SK-MEL-5 (cell line): ENCODE data around the gene PRXL2B. TPM values are rescaled to one million over a fixed set of nuclear protein-coding genes. Genes with fewer than 3 reads are reported as not detected.
A peak's percentile ranks its signal among the peaks of the same experiment; 100 is the strongest.
"Not testable (repeated sequence)": the region's sequence is repeated elsewhere in the genome, so short reads cannot be mapped to it uniquely, and the experiment has no call there.

ENCODE experiments used
- DNase-seq: peaks from one replicate; pipeline ENCODE4 v3.0.0-alpha.2; 2016; ENCODE audit warnings: low read depth, low spot score
- in situ Hi-C: cut with HindIII; loops from 2 replicates; pipeline ENCODE4 v1.10.0; 2016; ENCODE audit warnings: low sequenced_read_pairs, high pct_unique_total_duplicates, low pct_unique_long_range_greater_than_20kb
- total RNA-seq: library from RNA; depleted of rRNA; stranded (reverse); fragments of >200 nt; shearing (Covaris generic); gene quantifications from 2 replicates; pipeline ENCODE4 v1.2.3, GENCODE V29; 2014

Gene PRXL2B
- total RNA-seq, 1 experiment from 2014 or later = 11.4 TPM

DNA sequence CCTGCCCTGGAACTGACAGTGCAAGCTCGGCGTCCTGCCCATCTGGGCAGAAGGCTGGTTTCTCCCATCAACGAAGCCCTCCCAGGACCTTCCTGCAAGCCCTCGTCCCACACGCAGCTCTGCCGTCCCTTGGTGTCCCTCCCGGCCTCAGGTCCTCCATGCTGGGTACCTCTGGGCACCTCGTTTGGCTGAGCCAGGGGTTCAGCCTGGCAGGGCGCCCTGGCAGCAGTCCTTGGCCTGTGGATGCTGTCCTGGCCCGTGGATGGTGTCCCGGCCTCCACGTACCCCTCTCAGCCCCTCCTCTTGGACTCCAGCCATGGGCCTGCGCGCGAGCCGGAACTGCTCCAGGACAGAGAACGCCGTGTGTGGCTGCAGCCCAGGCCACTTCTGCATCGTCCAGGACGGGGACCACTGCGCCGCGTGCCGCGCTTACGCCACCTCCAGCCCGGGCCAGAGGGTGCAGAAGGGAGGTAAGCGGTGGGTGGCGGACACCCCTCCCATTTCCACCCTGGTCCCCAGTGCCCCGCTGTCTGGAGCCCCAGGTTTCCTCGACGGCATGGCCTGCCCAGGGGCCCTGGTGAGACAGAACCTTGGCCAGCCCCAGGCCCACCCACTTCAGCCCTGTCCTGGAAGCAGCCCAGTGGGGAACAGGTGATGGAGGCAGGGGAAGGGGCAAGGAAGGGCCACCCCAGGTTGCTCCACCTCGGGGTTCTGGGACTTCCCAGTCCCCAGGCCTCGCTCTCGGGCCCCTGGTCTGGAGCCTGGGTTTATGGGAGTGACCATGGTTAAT is 26.9 kb upstream of the PRXL2B start:
- in situ Hi-C loops = no loop called here

DNA sequence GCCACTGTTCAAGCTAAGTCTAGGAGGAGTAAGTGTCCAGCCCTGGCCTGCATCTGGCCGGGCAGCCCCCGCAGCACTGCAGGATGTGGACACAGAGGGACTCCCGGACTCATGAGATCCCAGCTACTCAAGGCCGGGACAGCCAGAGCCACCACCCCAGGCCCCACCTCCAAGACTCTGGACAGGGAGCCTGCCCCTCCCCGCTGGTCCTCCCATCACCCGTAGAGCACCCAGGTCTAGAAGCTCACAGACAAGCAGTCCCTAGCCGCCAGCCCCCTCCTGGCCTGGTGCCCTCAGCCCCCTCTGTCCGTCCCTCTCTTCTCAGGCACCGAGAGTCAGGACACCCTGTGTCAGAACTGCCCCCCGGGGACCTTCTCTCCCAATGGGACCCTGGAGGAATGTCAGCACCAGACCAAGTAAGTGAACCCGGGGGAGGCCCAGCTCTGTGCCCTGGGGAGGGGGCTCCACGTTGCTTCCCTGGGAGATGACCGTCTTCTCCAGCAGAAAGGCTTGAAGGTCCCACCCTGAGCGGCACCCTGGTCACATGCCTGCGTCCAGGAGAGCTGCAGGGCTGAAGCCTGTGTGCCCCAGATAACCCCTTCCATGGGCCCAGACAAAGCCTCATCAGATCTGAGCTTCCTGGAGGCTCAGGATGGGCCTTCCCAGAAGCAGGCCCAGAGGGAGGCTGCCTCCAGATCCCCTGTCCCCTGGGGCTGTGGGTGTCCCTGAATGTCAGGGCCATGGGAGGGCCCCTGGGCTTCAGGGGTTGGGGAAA is 26.1 kb upstream of the PRXL2B start:
- in situ Hi-C loops = no loop called here
- DNase-seq = no peak

More for the DNA sequence above, 26.9 kb upstream of the PRXL2B start:
- DNase-seq = peak; percentile 47

GRCh38 chr1:2561446-2561845 is 25.1 kb upstream of the PRXL2B start:
- no peak for DNase-seq
- in situ Hi-C loops = no loop called here

DNA sequence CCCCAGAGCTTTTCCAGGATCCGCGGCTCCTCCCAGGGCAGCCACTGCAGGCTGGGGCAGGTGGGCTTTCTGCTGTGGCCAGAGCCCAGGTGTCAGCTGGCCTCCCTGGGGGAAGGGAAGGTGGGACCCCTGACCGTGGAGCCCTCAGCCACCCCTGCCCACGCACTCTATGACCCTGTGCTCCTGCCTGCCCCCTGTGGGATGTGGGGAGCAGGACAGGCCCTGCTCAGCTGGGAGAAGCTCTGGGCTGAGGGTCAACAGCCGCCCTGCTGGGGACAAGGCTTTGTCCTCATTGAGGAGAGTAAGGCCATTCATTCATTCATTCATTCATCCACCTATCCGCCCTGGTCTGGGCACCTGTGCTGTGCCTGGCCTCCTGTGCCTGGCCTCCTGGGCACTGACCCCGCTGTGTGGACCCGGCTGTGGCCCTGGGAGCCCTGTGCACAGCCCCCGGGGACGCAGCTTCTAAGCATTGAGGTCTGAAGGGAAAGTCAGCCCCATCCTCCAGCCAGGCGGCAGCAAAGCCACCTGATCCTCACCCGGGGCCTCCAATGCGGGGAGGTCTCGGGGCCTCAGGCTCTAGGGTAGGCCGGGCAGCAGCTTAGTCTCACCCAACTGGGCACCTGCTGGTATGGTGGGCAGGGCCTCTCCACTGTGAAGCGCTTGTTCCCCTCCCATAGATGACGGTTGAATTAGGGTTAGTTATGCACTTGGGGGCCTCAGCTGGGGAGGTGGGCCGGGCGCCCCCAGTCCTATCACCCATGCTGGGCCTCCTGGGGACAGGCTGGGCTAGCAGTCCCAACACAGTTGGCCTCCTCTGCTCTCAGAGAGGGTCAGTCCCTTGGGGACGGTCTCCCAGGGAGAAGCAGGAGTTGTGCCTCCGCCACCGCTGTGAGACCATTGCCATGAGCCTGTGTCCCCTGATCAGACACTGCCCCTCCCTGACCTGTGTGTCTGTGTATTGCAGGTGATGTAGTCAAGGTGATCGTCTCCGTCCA is 24.4 kb upstream of the PRXL2B start:
- no peak for DNase-seq
- in situ Hi-C loops = no loop called here

DNA sequence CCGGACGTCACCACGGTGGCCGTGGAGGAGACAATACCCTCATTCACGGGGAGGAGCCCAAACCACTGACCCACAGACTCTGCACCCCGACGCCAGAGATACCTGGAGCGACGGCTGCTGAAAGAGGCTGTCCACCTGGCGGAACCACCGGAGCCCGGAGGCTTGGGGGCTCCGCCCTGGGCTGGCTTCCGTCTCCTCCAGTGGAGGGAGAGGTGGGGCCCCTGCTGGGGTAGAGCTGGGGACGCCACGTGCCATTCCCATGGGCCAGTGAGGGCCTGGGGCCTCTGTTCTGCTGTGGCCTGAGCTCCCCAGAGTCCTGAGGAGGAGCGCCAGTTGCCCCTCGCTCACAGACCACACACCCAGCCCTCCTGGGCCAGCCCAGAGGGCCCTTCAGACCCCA is 23.4 kb upstream of the PRXL2B start:
- in situ Hi-C loops = no loop called here
- DNase-seq = no peak

DNA sequence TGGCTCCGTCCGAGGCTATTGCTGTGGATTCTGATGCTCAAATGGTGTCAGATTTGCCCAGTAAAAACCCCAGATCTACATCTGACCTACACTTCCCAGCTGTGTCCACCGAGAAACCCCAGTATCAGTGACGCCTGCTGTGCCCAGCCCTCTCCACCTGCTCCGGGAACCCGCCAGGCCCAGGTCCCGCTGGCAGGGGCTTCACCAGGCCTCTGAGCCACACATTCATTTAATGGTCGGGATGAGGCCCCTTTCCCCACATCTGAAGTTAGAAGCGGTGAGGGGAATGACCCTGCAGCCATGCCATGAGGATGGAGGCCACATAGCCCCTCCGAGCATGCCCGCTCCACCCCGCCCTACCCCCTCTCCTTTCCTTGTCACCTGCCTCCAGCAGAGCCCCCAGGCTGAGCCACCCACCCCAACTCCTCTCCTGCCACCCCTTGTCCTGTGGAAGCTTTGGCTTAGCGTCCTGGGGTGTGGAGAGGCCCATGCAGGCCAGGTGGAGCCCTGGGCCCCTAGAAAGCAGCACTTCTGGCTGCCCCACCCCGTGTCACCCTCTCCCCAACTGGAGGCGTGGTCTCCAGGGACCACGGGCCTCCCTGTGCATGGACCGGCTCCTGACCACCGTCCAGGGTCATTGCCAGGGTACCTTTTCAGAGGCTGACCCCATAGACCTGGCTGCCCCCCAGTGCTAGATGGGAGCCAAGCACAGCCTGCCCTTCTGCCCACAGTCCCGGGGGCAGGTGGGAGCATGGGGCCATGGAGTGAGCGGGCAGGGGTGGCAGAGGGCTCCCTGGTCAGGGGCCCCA is 22.4 kb upstream of the PRXL2B start:
- no peak for DNase-seq
- in situ Hi-C loops = no loop called here

GRCh38 chr1:2564815-2565374 is 21.7 kb upstream of the PRXL2B start:
- no peak for DNase-seq
- in situ Hi-C loops = no loop called here

DNA sequence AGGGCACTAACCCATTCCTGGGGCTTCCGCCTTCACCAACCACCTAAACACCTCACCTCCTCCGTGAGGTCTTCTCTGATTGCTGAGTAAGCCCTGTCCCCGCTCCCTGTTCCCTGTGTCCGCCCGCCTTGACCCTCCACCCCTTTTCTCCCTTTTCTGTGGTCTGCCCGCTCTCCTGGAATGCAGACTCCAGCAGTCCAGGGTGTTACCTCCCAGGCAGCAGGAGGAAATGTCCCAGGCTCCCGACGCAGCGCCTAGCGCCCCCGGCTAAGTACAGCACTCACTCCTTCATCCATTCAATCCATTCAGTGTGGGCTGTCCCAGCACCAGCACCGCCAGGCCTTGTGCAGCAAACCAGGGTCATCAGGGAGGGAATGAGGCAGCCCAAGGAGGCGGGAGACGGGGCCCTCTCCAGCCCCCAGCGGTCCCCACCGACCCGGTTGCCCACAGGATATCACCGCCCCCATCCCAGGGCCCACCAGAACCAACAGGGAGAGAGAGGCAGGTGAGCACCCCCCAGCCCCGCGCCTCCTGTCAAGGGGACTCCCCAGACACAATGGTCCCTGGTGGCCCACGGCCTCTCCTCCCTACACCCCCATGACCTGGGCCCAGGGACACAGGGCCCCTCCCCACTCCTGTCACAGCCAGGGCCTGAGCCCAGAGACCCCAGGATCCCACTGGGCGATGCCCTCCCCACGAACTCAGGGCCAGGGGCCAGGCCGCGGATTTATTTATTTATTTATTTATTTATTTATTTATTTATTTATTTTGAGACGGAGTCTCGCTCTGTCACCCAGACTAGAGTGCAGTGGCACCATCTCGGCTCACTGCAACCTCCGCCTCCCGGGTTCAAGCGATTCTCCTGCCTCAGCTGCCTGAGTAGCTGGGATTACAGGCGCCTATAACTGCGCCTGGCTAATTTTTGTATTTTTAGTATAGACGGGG is 20.2 kb upstream of the PRXL2B start:
- in situ Hi-C loops = no loop called here
- DNase-seq = no peak

DNA sequence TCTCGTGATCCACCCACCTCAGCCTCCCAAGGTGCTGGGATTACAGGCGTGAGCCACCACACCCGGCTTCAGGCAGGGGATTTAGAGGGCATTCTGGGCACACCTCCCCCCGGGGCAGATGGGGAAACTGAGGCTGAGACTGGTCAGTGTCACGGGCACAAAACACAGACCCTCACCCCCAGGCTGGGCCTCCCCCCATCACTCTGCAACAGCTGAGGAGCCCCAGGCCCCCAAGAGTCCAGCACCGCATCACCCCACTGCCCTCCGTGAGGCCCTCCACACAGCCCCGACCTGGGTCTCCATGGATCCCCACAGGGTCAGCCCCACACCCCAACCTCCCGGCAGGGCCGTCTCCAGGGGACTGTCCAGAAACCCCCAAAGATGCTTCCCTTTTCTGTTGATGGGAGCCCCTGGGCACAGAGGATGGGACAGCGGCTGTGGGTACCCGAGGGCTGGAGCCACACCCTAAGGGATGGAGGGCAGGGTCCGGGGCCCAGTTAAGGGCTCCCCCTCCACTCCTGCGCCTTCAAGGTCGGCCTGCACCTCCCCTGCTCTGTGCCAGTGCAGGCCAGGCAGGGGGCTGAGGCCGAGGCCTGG is 19.4 kb upstream of the PRXL2B start:
- DNase-seq = no peak
- in situ Hi-C loops = no loop called here

- in situ Hi-C loops = not testable (repeated sequence)
Measured at GRCh38 chr1:2568187-2568816, 18.3 kb upstream of the PRXL2B start.

DNA sequence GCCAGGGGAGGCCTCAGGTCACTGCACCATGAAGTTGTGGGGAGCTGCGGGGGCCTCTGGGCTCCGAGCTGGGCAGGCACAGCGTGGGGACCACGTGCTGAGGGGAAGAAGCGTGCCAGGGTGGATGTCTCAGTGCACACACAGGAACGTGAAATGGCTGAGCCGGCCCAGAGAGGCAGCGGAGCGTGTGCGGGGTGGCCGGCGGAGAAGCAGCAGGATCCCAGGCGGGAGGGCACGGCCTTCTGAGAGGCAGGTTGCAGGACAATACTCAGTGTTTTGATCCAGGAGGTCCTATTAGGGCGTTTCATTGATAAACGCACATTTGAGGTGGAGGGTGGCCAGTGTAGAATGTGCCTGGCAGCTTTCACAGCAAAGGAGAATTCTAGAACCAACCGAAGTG is 17.5 kb upstream of the PRXL2B start:
- in situ Hi-C loops = no loop called here
- no peak for DNase-seq

More at GRCh38 chr1:2568187-2568816, 18.3 kb upstream of the PRXL2B start:
- DNase-seq = not testable (repeated sequence)

DNA sequence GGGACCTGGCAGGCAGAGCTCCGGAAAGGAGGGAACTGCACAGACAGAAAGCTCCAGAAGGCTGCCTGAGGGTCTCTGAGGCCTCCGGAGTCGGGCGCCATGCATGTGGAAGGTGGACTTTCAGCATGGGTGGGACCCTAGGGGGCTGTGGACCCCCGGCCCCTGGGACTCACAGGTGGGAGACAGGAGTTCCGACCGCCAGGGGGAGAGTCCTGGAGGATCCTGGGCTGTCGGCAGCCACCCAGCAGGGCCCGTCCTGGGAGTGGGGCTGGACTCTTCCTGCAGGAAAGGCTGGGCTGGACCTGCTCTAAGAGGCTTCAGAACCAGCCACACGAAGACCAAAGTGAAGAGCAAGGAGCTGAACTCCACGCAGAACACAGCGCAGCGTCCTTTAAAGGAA is 16.9 kb upstream of the PRXL2B start:
- DNase-seq, in situ Hi-C loops: not testable (repeated sequence)

GRCh38 chr1:2570332-2570731 is 16.2 kb upstream of the PRXL2B start:
- DNase-seq = no peak
- in situ Hi-C loops = no loop called here

DNA sequence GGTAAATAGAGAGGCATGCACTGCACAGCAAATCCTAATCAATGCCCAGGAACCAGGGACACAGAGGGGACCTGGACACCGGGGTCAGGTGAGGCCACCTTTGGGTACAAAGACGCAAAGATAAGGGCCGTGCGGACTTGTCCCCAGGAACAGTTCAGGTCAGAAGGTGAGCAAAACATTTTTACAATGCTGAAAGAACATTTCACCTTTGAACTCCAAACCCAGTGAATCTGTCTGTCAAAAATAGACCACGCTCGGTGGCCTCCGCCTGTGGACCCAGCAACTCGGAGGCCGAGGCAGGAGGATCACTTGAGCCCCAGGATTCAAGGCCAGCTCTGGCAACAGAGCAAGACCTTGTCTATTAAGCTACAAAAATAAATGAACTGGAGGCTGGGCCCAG is 15.2 kb upstream of the PRXL2B start:
- no peak for DNase-seq
- in situ Hi-C loops = no loop called here

DNA sequence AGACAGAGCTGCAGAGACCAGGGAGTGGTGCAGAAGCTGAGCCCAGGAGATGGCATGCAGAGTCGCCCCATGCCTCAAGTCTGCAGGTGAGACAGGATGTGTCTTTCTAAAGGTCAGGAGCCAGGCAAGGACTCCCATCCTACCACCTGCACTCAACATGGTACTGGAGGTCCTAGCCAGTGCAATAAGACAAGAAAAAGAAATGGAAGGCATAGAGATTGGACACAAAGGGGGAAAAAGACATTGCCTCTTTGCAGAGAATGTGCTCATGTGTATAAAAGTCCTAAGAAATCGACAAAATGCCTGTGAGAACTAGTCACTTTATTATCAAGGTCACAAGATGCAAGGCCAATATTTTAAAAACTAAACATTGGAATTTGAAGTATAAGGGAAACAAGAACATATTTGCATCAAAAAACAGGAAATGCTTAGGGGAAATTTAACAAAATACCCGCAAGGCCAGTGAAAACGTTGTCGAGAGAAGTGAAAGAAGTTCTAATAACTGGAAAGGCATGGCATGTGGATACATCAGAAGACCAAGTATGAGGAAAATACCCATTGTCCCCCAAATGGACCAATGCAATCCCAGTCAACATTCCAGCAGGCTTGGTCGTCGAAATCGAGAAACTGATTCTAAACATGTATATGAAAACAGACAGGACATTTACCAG is 13.2 kb upstream of the PRXL2B start:
- DNase-seq = no peak
- in situ Hi-C loops = no loop called here
